Colonic mucosa (tissue), 4 donors: ENCODE measurements around the gene MBIP. TPM values are rescaled to one million over a fixed set of nuclear protein-coding genes. Genes with fewer than 3 reads are reported as not detected.
"Not testable (repeated sequence)": the region's sequence is repeated elsewhere in the genome, so short reads cannot be mapped to it uniquely, and the experiment has no call there.

ENCODE experiments used
- DNase-seq: peaks from one replicate; pipeline ENCODE4 v3.0.0-alpha.2; 2020
- H3K27ac ChIP-seq: fragments of 200-600 bp; one replicate; pipeline ENCODE4 v1.8.0; 2021
- H3K27me3 ChIP-seq: fragments of 200-600 bp; one replicate; pipeline ENCODE4 v1.8.0; 2021
- H3K36me3 ChIP-seq: fragments of 200-600 bp; one replicate; pipeline ENCODE4 v1.8.0; 2021
- H3K4me1 ChIP-seq: fragments of 200-600 bp; one replicate; pipeline ENCODE4 v1.8.0; 2021; ENCODE audit warnings: mild to moderate bottlenecking
- H3K4me3 ChIP-seq: fragments of 200-600 bp; one replicate; pipeline ENCODE4 v1.8.0; 2021
- H3K9ac ChIP-seq, 2 donors: one replicate each; pipeline ENCODE4 v1.7.0; 2013; ENCODE audit warnings: control low read depth in 2 of 2, low read depth in 2 of 2, low read length in 2 of 2
- H3K9me3 ChIP-seq: fragments of 200-600 bp; one replicate; pipeline ENCODE4 v1.8.0; 2021
- CTCF ChIP-seq: fragments of 200-600 bp; IDR thresholded peaks from one replicate; pipeline ENCODE4 v1.8.0; 2022; ENCODE audit warnings: antibody characterized with exemption, mild to moderate bottlenecking
- intact Hi-C: fragments of 100-400 bp; cut with DNase I; formaldehyde crosslinking; loops from one replicate; pipeline ENCODE4 v1.14.1; 2022
- total RNA-seq, 2 donors: library from RNA; stranded (reverse); fragmentation: NEBNext Ultra II Directional in 1 of 2; extraction: Animal tissue kit (Norgen Biotek cat#: 25700) in 1 of 2; gene quantifications; one replicate each; pipeline ENCODE4 v1.2.1, GENCODE V29; 2021
- donor health status: healthy.
- donor health status: DM: no; HTN: no; CAD: no.
- donor health status: DM: no; HTN: no; CAD: no.

The MBIP gene
- total RNA-seq, 2 donors from 2014 or later = 18.7 to 35.4 TPM

- no peak for TF ChIP-seq CTCF
- Histone ChIP-seq H3K27ac (no peak overlapping the region), H3K27me3 (no peaks in the 10 kb centered on the region)
Measured at GRCh38 chr14:36339816-36340215, 19.4 kb upstream of the MBIP start.

GRCh38 chr14:36333119-36333518 is 12.7 kb upstream of the MBIP start:
- DNase-seq = no peak
- no peaks in the 10 kb centered on the region for H3K9me3 ChIP-seq
- no peak overlapping the region for H3K4me3 ChIP-seq
- H3K9ac ChIP-seq = no peak overlapping the region
- H3K27ac ChIP-seq = no peak overlapping the region
- no peak for TF ChIP-seq CTCF
- H3K4me1 ChIP-seq = no peaks in the 10 kb centered on the region
- no peaks in the 10 kb centered on the region for H3K27me3 ChIP-seq
- no peaks in the 10 kb centered on the region for H3K36me3 ChIP-seq
- intact Hi-C loops = no loop called here

More at GRCh38 chr14:36339816-36340215, 19.4 kb upstream of the MBIP start:
- Histone ChIP-seq H3K4me1 (no peaks in the 10 kb centered on the region), H3K9me3 (no peaks in the 10 kb centered on the region), H3K9ac (no peak overlapping the region), H3K4me3 (no peak overlapping the region), H3K36me3 (no peaks in the 10 kb centered on the region)
- DNase-seq = no peak
- intact Hi-C loops = no loop called here

- H3K4me1 ChIP-seq, H3K36me3 ChIP-seq, H3K4me3 ChIP-seq, H3K27me3 ChIP-seq, H3K9ac ChIP-seq, H3K9me3 ChIP-seq, DNase-seq, intact Hi-C loops, H3K27ac ChIP-seq: not testable (repeated sequence)
Measured at GRCh38 chr14:36327573-36327972, 7.1 kb upstream of the MBIP start.

GRCh38 chr14:36325853-36326252 is 5.4 kb upstream of the MBIP start:
- H3K36me3 ChIP-seq = no peaks in the 10 kb centered on the region
- DNase-seq = no peak
- no peaks in the 10 kb centered on the region for H3K9me3 ChIP-seq
- intact Hi-C loops = no loop called here
- H3K4me3 ChIP-seq = no peak overlapping the region
- no peak overlapping the region for H3K9ac ChIP-seq
- TF ChIP-seq CTCF = no peak
- no peaks in the 10 kb centered on the region for H3K4me1 ChIP-seq
- H3K27me3 ChIP-seq = no peaks in the 10 kb centered on the region
- H3K27ac ChIP-seq = no peak overlapping the region

GRCh38 chr14:36324897-36325296 is 4.5 kb upstream of the MBIP start:
- Histone ChIP-seq H3K9me3 (no peaks in the 10 kb centered on the region), H3K9ac (no peak overlapping the region), H3K36me3 (no peaks in the 10 kb centered on the region), H3K27ac (no peak overlapping the region), H3K4me1 (no peaks in the 10 kb centered on the region), H3K4me3 (no peak overlapping the region), H3K27me3 (no peaks in the 10 kb centered on the region)
- TF ChIP-seq CTCF = no peak
- no peak for DNase-seq
- intact Hi-C loops = no loop called here

GRCh38 chr14:36320897-36321381 is 502 bp upstream of the MBIP start:
- no peak for TF ChIP-seq CTCF
- Histone ChIP-seq H3K36me3 (no peaks in the 10 kb centered on the region), H3K9me3 (no peaks in the 10 kb centered on the region), H3K4me1 (no peaks in the 10 kb centered on the region), H3K4me3 (peak overlapping the region; percentile 75), H3K27me3 (no peaks in the 10 kb centered on the region), H3K9ac (peak overlapping the region in 1 of 2 donors; percentile 96), H3K27ac (peak overlapping the region; percentile 80)
- intact Hi-C loops = no loop called here
- DNase-seq = no peak
